NOMO-1 treated with DMSO at 0.1 percent for 48 hours (cell line): ENCODE data around the gene EYS.

Source experiments
- DNase-seq: peaks from one replicate; lab custom pipeline; 2025; ENCODE audit not compliant: unreplicated experiment; lab: John Stamatoyannopoulos, UW

The EYS gene

GRCh38 chr6:65253041-65253440, 454.0 kb downstream of the EYS start:
- DNase-seq = no peak

- DNase-seq = no peak
Observed at GRCh38 chr6:65248101-65248610, 458.9 kb downstream of the EYS start.

GRCh38 chr6:65231616-65232015, 475.4 kb downstream of the EYS start:
- no peak for DNase-seq

- DNase-seq = no peak
Observed at GRCh38 chr6:65229825-65230224, 477.2 kb downstream of the EYS start.

- DNase-seq = no peak
Observed at GRCh38 chr6:65221153-65221552, 485.9 kb downstream of the EYS start.

GRCh38 chr6:65202738-65203137, 504.3 kb downstream of the EYS start:
- DNase-seq = no peak

- DNase-seq = no peak
Observed at GRCh38 chr6:65199683-65200082, 507.3 kb downstream of the EYS start.

GRCh38 chr6:65199121-65199520, 507.9 kb downstream of the EYS start:
- DNase-seq = no peak

GRCh38 chr6:65191471-65191870, 515.6 kb downstream of the EYS start:
- DNase-seq = no peak

- no peak for DNase-seq
Observed at GRCh38 chr6:65189236-65189881, 517.7 kb downstream of the EYS start.

- DNase-seq = no peak
Observed at GRCh38 chr6:65186826-65187225, 520.2 kb downstream of the EYS start.

GRCh38 chr6:65182681-65183080, 524.3 kb downstream of the EYS start:
- DNase-seq = no peak

- DNase-seq = no peak
Observed at GRCh38 chr6:65170273-65170672, 536.8 kb downstream of the EYS start.

- no peak for DNase-seq
Observed at GRCh38 chr6:65161661-65162060, 545.4 kb downstream of the EYS start.

- no peak for DNase-seq
Observed at GRCh38 chr6:65157025-65157424, 550.0 kb downstream of the EYS start.

- no peak for DNase-seq
Observed at GRCh38 chr6:65155083-65155482, 551.9 kb downstream of the EYS start.

- DNase-seq = no peak
Observed at GRCh38 chr6:65149841-65150240, 557.2 kb downstream of the EYS start.

GRCh38 chr6:65148839-65149238, 558.2 kb downstream of the EYS start:
- DNase-seq = no peak

- DNase-seq = no peak
Observed at GRCh38 chr6:65135567-65135966, 571.5 kb downstream of the EYS start.

- no peak for DNase-seq
Observed at GRCh38 chr6:65126667-65127066, 580.4 kb downstream of the EYS start.

GRCh38 chr6:65123521-65123920, 583.5 kb downstream of the EYS start:
- DNase-seq = no peak

GRCh38 chr6:65117817-65118409, 589.1 kb downstream of the EYS start:
- no peak for DNase-seq

- no peak for DNase-seq
Observed at GRCh38 chr6:65116326-65116725, 590.7 kb downstream of the EYS start.
